Muscle layer of colon (tissue), 2 donors: ENCODE measurements around the gene CYP26B1.
A peak's percentile ranks its signal among the peaks of the same experiment; 100 is the strongest.

Experiments
- H3K27ac ChIP-seq: one replicate; pipeline ENCODE4 v1.7.0; 2013; ENCODE audit warnings: low read depth, mild to moderate bottlenecking, low read length, moderate library complexity
- H3K27me3 ChIP-seq, 2 donors: one replicate each; pipeline ENCODE4 v1.7.0; 2013; ENCODE audit warnings: low read length in 2 of 2, mild to moderate bottlenecking in 2 of 2; ENCODE audit not compliant: insufficient read depth in 2 of 2, control insufficient read depth in 1 of 2
- H3K36me3 ChIP-seq: one replicate; pipeline ENCODE4 v1.7.0; 2013; ENCODE audit warnings: mild to moderate bottlenecking, low read length; ENCODE audit not compliant: insufficient read depth
- H3K4me1 ChIP-seq: one replicate; pipeline ENCODE4 v1.7.0; 2013; ENCODE audit warnings: mild to moderate bottlenecking, low read length; ENCODE audit not compliant: insufficient read depth
- H3K4me3 ChIP-seq, 2 donors: one replicate each; pipeline ENCODE4 v1.7.0; 2013; ENCODE audit warnings: low read length in 2 of 2, low read depth in 1 of 2, mild to moderate bottlenecking in 1 of 2, moderate library complexity in 1 of 2
- H3K9ac ChIP-seq: one replicate; pipeline ENCODE4 v1.7.0; 2013; ENCODE audit warnings: low read length
- H3K9me3 ChIP-seq: one replicate; pipeline ENCODE4 v1.7.0; 2013; ENCODE audit warnings: mild to moderate bottlenecking, low read length
- donor health status: abdominal sarcoma.
- donor health status: Adenocarcinoma of cecum.

Gene CYP26B1

GRCh38 chr2:72145658-72146329 is 1.9 kb downstream of the CYP26B1 start:
- H3K4me1 ChIP-seq, result peaks cover 62% of the 10 kb centered on the region

DNA sequence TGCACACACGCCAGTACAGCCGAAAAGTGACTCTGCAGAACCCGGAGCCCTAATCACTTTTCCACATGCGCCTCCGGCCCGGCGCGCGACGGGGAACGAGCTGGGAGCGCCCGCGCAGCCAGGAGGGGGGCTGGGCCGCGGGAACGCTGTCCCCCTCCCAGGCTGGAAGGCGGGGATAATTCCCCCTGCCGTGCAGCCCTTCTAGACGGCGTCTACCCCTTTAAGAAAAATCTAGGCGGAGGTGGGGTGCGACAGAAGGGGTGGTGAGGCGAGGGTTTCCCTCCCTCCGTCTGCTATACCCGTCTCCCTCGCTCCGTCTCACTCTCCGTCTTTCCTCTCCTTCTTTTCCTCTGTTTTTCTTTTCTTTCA is 2.4 kb downstream of the CYP26B1 start:
- H3K9ac ChIP-seq, result no peak overlapping the region
- peaks cover 39 to 59% of the 10 kb centered on the region in 2 donors for H3K27me3 ChIP-seq
- H3K4me1 ChIP-seq, result peaks cover 61% of the 10 kb centered on the region
- peak overlapping the region; percentile 41 to 45 for H3K4me3 ChIP-seq
- H3K9me3 ChIP-seq, result peaks cover 3% of the 10 kb centered on the region
- H3K27ac ChIP-seq, result no peak overlapping the region
- H3K36me3 ChIP-seq, result no peaks in the 10 kb centered on the region

More at GRCh38 chr2:72145658-72146329, 1.9 kb downstream of the CYP26B1 start:
- Histone ChIP-seq H3K4me3 (peak overlapping the region; percentile 41 to 45), H3K9ac (no peak overlapping the region), H3K27ac (no peak overlapping the region), H3K9me3 (peaks cover 3% of the 10 kb centered on the region), H3K27me3 (peaks cover 44 to 64% of the 10 kb centered on the region in 2 donors), H3K36me3 (no peaks in the 10 kb centered on the region)

GRCh38 chr2:72144632-72145288 is 2.9 kb downstream of the CYP26B1 start:
- H3K4me1 ChIP-seq, result peaks cover 56% of the 10 kb centered on the region
- H3K36me3 ChIP-seq, result no peaks in the 10 kb centered on the region
- H3K27me3 ChIP-seq, result peaks cover 34 to 54% of the 10 kb centered on the region in 2 donors
- H3K9ac ChIP-seq, result no peak overlapping the region
- peak overlapping the region; percentile 41 to 45 for H3K4me3 ChIP-seq
- no peak overlapping the region for H3K27ac ChIP-seq
- peaks cover 3% of the 10 kb centered on the region for H3K9me3 ChIP-seq

DNA sequence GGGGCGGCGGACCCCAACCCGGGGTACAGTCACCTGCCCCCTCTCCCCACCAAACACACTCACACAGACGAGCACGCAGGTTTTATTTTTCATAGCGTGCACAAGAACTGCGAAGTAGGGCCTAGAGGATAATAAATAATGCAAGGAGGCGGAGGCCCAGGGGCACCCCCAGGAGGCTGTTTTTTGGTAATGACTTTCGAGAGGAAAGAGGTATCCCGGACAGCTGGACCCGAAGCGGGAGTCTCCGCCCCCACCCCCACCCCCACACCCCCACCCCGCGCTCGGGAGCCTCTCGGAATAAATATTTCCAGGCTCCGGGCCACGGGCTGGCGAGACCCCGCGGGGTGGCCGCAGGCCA is 3.4 kb downstream of the CYP26B1 start:
- H3K9me3 ChIP-seq, result peaks cover 3% of the 10 kb centered on the region
- peak overlapping the region in 1 of 2 donors; percentile 41 for H3K4me3 ChIP-seq
- H3K9ac ChIP-seq, result no peak overlapping the region
- no peak overlapping the region for H3K27ac ChIP-seq
- no peaks in the 10 kb centered on the region for H3K36me3 ChIP-seq
- peaks cover 29 to 49% of the 10 kb centered on the region in 2 donors for H3K27me3 ChIP-seq
- peaks cover 51% of the 10 kb centered on the region for H3K4me1 ChIP-seq

DNA sequence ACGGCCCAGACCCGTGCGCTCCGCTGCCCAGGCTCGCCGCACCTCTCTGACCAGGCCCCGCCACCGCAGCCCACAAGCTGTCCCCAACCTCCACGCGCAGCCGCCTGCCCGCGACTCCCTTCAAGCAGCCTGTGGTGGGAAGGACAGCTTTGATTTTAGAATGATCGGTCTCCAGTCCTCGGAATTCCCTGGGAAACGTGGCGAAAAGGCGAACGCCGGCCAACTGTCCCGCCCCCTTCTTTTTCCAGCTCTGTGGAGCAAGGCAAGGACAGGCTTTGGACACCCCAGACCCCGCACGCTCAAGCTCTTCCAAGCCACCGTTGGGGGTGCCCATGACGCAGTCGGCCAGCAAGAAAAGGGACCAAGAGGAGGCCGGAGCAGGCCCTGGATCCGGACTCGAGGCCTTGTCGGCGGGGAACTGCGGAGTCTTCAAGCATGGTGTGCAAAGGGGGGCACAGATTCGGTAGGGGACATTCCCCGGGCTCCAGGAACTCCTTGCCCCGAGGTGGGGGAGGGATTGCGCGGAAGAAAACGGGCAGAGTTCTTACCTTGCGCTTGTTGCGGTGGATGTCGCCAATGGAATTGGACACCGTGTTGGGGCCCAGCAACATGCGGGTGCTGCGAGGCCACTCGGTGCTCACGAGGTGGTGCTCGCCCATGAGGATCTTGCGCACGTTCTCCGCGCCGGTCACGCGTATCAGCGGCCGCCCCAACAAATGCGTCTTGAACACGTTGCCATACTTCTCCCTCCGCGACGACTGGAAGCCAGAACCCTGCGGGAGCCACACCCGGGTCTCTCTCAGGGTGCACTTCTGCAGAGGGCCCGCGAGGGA is 4.0 kb downstream of the CYP26B1 start:
- peaks cover 50% of the 10 kb centered on the region for H3K4me1 ChIP-seq

GRCh38 chr2:72142570-72143440 is 4.9 kb downstream of the CYP26B1 start:
- H3K9ac ChIP-seq, result no peak overlapping the region
- peaks cover 50% of the 10 kb centered on the region for H3K4me1 ChIP-seq
- peaks cover 28 to 42% of the 10 kb centered on the region in 2 donors for H3K27me3 ChIP-seq
- peak overlapping the region; percentile 21 to 43 for H3K4me3 ChIP-seq
- H3K36me3 ChIP-seq, result no peaks in the 10 kb centered on the region
- peaks cover 3% of the 10 kb centered on the region for H3K9me3 ChIP-seq
- no peak overlapping the region for H3K27ac ChIP-seq

More for the DNA sequence above, 4.0 kb downstream of the CYP26B1 start:
- Histone ChIP-seq H3K9ac (no peak overlapping the region), H3K36me3 (no peaks in the 10 kb centered on the region), H3K27ac (no peak overlapping the region), H3K27me3 (peaks cover 28 to 46% of the 10 kb centered on the region in 2 donors), H3K4me3 (peak overlapping the region; percentile 36 to 43), H3K9me3 (peaks cover 3% of the 10 kb centered on the region)

DNA sequence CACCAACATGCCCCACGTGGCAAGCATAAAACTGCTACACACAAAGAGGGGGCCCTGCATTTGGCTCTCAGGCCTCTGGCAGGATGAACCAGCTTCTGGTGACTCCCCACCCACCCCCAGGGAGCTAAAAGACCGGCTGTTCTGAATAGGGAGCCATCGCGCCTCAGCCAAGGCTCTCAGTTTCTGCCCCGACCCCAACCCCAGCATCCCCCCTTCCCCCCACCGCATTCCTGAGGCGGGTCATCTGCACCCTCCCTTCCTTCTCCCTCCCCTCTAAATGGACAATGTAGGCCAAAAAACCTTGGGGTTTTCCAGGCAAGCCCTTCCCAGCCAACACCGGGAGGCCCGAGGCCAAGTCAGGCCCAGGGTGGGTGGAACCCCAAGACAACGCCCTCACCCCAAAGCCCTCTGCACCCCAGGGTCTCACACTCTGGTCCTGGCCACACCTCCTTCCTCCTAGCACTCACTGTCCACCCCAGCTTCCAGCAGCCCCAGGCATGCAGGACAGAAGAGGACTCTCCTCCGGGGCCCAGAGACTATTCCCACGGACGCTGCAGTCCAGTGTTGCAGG is 5.7 kb downstream of the CYP26B1 start:
- H3K27me3 ChIP-seq, result peaks cover 24 to 34% of the 10 kb centered on the region in 2 donors
- peaks cover 46% of the 10 kb centered on the region for H3K4me1 ChIP-seq
- H3K27ac ChIP-seq, result no peak overlapping the region
- H3K9me3 ChIP-seq, result peaks cover 3% of the 10 kb centered on the region
- H3K36me3 ChIP-seq, result no peaks in the 10 kb centered on the region
- H3K4me3 ChIP-seq, result no peak overlapping the region
- no peak overlapping the region for H3K9ac ChIP-seq

DNA sequence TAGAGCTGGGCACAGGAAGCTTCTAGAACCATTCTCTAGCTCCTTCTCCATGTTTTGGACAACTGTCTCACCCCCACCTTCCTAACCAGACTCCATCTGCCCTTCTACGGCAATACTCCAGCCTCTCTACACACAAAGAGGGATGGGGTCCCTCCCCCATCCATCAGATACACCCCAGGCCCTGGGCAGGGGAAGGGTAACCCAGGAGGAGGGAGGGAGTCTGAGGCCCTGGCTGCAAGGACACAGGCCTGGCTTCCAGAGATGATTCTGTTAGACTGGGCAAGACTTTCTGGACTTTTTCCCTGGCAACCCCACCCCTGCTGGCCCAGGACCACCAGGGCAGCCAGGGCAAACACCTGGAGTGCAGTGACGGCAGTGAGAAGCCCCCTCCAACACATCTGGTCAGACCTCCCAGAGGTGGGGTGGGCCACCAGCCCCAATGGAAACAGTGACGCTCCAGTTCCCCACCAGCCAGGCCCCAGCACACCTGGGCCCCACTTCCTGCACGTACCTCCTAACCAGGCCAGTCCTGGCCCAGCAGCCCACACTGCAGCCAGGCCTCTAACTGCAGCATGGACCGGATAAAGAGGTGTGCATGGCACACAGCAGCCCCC is 6.5 kb downstream of the CYP26B1 start:
- H3K9ac ChIP-seq, result no peak overlapping the region
- H3K27ac ChIP-seq, result no peak overlapping the region
- no peaks in the 10 kb centered on the region for H3K9me3 ChIP-seq
- peaks cover 16 to 26% of the 10 kb centered on the region in 2 donors for H3K27me3 ChIP-seq
- no peak overlapping the region for H3K4me3 ChIP-seq
- peaks cover 38% of the 10 kb centered on the region for H3K4me1 ChIP-seq
- no peaks in the 10 kb centered on the region for H3K36me3 ChIP-seq

DNA sequence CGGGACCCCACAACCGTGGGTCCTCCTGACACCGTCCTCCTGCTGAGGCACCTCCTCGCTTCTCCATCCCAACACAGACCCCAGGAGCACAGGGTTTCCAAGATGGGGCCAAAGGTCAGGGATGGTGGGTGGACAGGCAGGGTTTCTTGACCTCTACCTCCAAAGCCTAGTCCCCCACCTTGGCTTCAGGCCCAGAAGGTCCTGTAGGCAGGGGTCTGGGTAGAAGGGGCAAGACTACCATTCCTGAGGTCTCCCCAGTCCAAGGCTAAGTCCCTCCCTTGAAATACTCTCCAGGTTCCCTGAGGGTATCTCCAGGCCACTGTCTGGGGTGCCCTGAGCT is 7.1 kb downstream of the CYP26B1 start:
- H3K36me3 ChIP-seq, result no peaks in the 10 kb centered on the region
- H3K27me3 ChIP-seq, result peaks cover 10 to 20% of the 10 kb centered on the region in 2 donors
- H3K4me1 ChIP-seq, result peaks cover 32% of the 10 kb centered on the region
- no peak overlapping the region for H3K9ac ChIP-seq
- no peaks in the 10 kb centered on the region for H3K9me3 ChIP-seq
- no peak overlapping the region for H3K4me3 ChIP-seq
- no peak overlapping the region for H3K27ac ChIP-seq

- Histone ChIP-seq H3K36me3 (no peaks in the 10 kb centered on the region), H3K4me1 (peaks cover 27% of the 10 kb centered on the region), H3K27me3 (peaks cover 6 to 15% of the 10 kb centered on the region in 2 donors), H3K4me3 (no peak overlapping the region), H3K9me3 (no peaks in the 10 kb centered on the region), H3K27ac (no peak overlapping the region), H3K9ac (no peak overlapping the region)
Measured at GRCh38 chr2:72139874-72140620, 7.6 kb downstream of the CYP26B1 start.
